Mesodermal cell (in vitro differentiated cells): Measurements from ENCODE around the gene FAM149A.

Source experiments
- H3K27ac ChIP-seq: 2 replicates; pipeline ENCODE4 v1.7.0; 2013; ENCODE audit warnings: mild to moderate bottlenecking, low read depth, low read length, moderate library complexity; ENCODE audit not compliant: severe bottlenecking
- H3K36me3 ChIP-seq: 2 replicates; pipeline ENCODE4 v1.7.1; 2013; ENCODE audit warnings: mild to moderate bottlenecking, low read length, moderate library complexity; ENCODE audit not compliant: control insufficient read depth, insufficient read depth
- H3K4me1 ChIP-seq: one replicate; pipeline ENCODE4 v1.7.1; 2013; ENCODE audit warnings: mild to moderate bottlenecking, low read length; ENCODE audit not compliant: insufficient read depth, control insufficient read depth, poor library complexity, severe bottlenecking
- H3K4me3 ChIP-seq: 2 replicates; pipeline ENCODE4 v1.7.0; 2013; ENCODE audit warnings: low read length, control low read depth, mild to moderate bottlenecking; ENCODE audit not compliant: insufficient read depth, poor library complexity, severe bottlenecking; ENCODE audit errors: extremely low read depth
- H3K9me3 ChIP-seq: 2 replicates; pipeline ENCODE4 v1.7.1; 2013; ENCODE audit warnings: mild to moderate bottlenecking, low read length, moderate library complexity; ENCODE audit not compliant: control insufficient read depth
- WGBS, 2 experiments: methylation state at CpG; one replicate each; pipeline ENCODE4 v1.1.5; 2013; ENCODE audit warnings: missing lambda C conversion rate in 2 of 2; ENCODE audit not compliant: insufficient coverage in 2 of 2; 5-methylcytosine and 5-hydroxymethylcytosine counted together

FAM149A gene

DNA sequence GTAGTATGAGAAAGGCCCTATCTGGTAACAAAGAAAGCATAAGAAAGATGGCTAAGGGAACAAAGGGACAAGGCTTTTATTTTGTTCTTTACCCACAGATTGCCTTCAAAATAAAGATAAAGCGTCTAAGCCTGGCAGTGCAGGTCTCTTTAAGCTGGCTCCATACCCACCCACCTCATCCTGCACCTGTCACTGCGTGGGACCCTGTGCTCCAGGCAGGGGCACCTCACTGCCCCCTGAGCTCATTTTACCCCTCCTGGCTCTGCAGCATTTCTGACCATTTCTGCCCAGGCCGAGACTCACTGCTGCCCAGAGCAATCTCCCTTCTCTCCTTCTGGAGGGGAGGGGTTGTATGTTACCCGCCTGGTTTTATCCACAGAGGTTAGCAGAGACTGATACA is 85.2 kb downstream of the FAM149A start:
- no peak overlapping the region for H3K27ac ChIP-seq
- H3K36me3 ChIP-seq = no peaks in the 10 kb centered on the region
- WGBS, 2 experiments = 78 to 79% methylated on average over 1 to 2 of the region's 4 CpGs
- no peaks in the 10 kb centered on the region for H3K4me1 ChIP-seq
- H3K9me3 ChIP-seq = no peaks in the 10 kb centered on the region
- H3K4me3 ChIP-seq = no peak overlapping the region

DNA sequence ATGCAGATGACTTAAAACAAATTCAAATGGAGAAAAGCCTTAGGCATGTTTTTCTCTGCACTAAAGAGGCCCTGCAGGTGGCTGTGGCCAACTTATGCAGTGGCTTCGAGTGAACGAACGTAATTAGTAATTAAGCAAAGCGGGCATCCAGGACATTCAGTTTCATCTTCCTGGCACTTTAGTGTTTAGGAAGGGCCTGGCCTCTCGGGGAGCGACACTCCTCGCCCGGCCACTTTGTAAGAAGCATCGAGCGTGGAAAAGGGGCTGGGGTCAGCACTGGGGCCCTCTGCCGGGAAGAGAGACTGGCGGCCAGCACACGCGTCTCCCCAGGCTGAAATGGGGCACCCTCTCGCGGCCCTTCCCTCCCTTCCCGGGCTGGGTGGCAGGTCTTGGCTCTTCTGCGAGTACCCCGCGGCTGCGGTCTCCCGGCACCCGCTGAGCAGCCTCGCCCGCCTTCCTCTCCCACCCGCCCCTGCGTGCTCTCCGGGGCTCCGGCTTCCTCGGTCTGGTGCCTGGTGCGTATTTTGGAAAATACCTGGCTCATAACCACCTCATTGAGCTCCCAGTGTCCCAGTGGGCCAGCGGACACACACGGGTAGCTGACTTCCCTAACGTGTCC is 86.2 kb downstream of the FAM149A start:
- Histone ChIP-seq H3K27ac (peak overlapping the region; percentile 76), H3K4me3 (peak overlapping the region; percentile 72), H3K4me1 (no peaks in the 10 kb centered on the region), H3K36me3 (peaks cover 4% of the 10 kb centered on the region), H3K9me3 (no peaks in the 10 kb centered on the region)
- WGBS, 2 experiments = 1 to 2% methylated on average over 24 to 25 of the region's 34 CpGs

DNA sequence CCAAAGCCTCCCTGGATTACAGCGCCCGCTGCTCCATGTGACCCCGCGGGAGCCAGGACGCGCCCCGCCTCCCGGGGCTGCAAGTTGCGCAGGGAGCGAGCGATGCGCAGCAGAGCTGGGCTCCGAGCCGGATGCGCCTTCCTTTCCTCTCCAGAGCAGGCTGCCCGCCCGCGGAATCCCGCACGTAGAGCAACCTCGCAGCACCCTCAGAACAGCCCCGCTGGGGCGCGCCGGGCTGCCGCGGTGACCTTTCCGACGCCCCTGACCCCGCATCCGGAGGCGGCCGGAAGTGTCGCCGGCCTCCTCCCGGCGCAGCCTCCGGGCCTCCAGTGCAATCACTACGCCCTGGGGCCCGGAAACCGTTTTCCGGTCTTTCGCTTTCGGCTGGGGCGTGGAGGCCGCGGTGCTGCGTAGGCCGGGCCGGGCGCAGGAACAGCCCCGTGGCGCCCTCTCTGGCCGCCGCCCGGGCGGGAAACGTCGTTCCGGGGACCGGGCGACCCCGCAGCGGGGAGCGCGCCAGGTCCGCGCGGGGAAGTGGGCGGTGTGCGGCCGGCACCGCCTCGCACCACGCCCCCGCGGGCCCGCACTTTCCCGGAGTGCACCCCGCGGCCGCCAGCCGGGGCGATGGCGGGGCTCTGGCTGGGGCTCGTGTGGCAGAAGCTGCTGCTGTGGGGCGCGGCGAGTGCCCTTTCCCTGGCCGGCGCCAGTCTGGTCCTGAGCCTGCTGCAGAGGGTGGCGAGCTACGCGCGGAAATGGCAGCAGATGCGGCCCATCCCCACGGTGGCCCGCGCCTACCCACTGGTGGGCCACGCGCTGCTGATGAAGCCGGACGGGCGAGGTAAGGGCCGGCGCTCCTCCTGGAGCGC is 86.9 kb downstream of the FAM149A start, which contains the start of gene CYP4V2:
Gene CYP4V2, plus strand, starts transcription at position 368 of the 866 bp plus-strand sequence. Its CDS starts 257 bp downstream, at position 625.
- Histone ChIP-seq H3K4me1 (no peaks in the 10 kb centered on the region), H3K4me3 (peak within 1 kb of the TSS; percentile 72), H3K9me3 (no peaks in the 10 kb centered on the region), H3K36me3 (peaks cover 4% of the 10 kb centered on the region), H3K27ac (peak within 1 kb of the TSS; percentile 76)
- 0 to 1% methylated on average over 75 to 79 of the region's 107 CpGs for WGBS, 2 experiments

DNA sequence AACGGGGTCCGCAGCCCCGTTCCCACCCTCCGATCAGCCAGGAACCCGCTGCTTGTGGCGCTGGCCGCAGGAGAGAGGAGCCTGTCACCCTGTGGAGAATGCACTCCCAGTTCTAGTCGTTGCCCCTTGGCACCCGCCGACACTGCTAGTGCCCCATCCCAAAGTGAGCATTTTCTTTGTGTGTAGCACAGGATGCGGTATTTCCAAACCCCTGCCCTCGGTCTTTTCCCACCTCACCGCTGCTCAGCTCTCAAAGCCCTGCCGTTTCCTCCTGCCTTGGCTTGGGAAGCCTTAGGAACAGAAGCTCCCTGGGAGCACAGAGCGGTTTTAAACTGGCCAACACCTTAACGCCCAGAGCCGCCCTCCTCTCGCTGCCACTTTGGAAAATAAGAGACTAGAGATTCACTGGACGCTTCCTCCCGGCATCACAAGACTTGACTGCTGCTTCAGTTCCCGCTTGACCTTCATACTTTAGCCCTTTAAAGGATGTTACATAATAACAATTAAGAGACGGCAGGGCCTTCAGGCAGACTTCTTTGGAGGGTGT is 87.6 kb downstream of the FAM149A start:
- Histone ChIP-seq H3K9me3 (no peaks in the 10 kb centered on the region), H3K4me1 (no peaks in the 10 kb centered on the region), H3K4me3 (peak overlapping the region; percentile 72), H3K36me3 (peaks cover 4% of the 10 kb centered on the region), H3K27ac (peak overlapping the region; percentile 76)
- WGBS, 2 experiments = 0 to 2% methylated on average over 14 of the region's 22 CpGs

DNA sequence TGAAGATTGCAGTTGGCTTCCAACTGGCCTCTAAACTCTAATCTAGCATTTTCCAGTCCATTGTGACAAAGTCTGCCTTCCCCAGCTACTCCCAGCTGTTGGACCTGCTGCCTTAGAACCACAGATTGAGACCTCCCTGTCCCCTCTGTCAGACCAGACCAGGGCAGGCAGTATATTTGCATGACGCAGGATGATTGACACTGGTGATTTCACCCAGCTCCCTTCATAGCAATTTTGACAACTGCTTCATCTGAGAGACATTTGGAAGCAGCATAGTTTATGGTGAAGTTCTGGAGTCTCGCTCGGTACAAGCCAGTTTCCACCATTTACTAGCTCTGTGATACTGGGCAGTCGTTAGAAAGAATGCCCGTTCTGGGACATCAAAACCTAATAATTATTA is 89.3 kb downstream of the FAM149A start:
- Histone ChIP-seq H3K4me3 (no peak overlapping the region), H3K4me1 (no peaks in the 10 kb centered on the region)
- 90 to 100% methylated on average over 1 of the region's 5 CpGs for WGBS, 2 experiments

DNA sequence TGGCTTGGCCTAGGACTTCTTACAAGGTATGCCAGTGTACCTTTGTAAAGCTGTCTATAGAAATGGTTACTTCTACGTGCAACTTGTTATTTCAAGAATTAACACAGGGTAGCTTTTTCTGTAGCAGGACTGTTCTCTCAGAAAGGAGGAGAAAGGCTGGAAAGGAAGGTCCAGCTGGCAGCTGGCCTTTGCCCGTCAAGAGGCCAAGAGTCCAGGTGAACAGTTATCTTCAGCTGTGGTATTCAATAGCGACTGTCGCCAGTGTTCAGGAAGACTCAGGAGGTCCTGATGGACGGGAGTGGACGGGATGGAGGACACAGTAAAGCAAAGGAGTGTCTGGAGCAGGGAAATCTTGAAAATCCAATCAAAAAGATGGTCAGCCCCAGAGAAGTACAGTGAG is 91.6 kb downstream of the FAM149A start:
- 91 to 94% methylated on average over 6 of the region's 6 CpGs for WGBS, 2 experiments

More for the DNA sequence above, 89.3 kb downstream of the FAM149A start:
- Histone ChIP-seq H3K27ac (no peak overlapping the region), H3K9me3 (no peaks in the 10 kb centered on the region), H3K36me3 (peaks cover 4% of the 10 kb centered on the region)

DNA sequence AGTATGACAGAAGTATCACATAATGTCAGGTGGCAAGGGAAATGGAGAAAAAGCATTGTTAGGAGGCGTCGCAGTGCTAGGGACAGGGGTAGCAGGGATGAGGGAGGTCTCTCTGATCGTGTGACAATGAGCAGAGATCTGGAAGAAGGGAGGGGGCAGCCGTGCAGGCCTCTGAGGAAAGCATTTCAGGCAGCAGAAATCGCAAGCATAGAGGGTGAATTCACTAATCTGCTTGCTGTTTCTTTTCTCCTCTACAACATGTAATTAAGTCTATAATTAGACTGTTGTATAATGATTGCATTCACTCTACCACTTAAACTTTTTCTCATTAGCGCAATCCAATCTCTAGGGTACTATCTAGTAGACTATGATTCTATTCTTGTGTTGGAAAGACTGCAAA is 96.0 kb downstream of the FAM149A start:
- H3K27ac ChIP-seq = no peak overlapping the region
- H3K4me3 ChIP-seq = no peak overlapping the region
- no peaks in the 10 kb centered on the region for H3K4me1 ChIP-seq
- WGBS, 2 experiments = 75 to 82% methylated on average over 3 of the region's 6 CpGs
- H3K36me3 ChIP-seq = no peaks in the 10 kb centered on the region
- H3K9me3 ChIP-seq = no peaks in the 10 kb centered on the region

More for the DNA sequence above, 91.6 kb downstream of the FAM149A start:
- H3K36me3 ChIP-seq = peaks cover 4% of the 10 kb centered on the region
- H3K27ac ChIP-seq = no peak overlapping the region
- H3K4me1 ChIP-seq = no peaks in the 10 kb centered on the region
- H3K4me3 ChIP-seq = no peak overlapping the region
- H3K9me3 ChIP-seq = no peaks in the 10 kb centered on the region

DNA sequence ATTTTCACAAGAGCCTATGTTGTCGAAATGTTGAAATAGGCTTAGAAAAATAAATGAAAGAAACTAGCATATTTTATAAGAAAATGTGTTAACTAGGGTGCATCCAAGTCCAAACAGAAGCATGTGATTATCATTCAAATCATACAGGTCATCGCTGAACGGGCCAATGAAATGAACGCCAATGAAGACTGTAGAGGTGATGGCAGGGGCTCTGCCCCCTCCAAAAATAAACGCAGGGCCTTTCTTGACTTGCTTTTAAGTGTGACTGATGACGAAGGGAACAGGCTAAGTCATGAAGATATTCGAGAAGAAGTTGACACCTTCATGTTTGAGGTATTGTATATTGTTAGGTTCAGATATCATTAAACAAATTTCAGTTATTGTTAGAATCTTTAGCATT is 96.5 kb downstream of the FAM149A start:
- Histone ChIP-seq H3K4me3 (no peak overlapping the region), H3K4me1 (no peaks in the 10 kb centered on the region), H3K36me3 (no peaks in the 10 kb centered on the region), H3K9me3 (no peaks in the 10 kb centered on the region), H3K27ac (no peak overlapping the region)
- 88 to 100% methylated on average over 2 to 4 of the region's 7 CpGs for WGBS, 2 experiments

DNA sequence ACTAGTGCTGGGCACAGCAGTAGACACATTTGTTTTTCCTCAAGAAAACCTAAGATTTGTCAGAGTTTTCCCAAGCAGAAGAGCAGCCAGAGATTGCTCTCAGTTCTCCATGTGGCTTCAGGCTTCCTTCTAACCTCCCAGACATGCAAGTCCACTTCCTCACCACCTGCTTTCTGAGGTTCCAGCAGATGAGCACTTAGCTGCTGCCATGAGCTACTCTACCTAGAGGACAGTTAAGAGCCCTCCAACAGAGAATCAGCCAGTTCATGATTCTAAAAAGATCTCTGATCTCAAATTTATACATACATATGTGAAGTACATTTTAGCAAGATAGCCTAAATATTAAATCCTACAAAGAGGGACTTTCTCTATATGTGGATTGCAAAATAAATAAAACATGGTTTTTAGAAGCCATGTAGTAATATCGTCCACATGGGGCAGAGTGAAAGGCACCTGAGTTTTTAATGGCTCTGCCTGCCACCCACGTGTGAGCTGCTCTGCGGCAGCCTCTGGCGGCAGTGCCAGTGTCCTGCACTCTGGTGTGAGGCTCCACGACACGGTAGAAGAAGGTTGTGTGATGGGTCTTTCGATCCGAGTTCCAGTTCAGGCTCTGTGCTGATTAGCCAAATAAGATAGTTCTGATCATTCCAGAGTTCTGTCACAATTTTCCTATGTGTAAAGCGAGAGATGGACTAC is 97.2 kb downstream of the FAM149A start:
- Histone ChIP-seq H3K27ac (no peak overlapping the region), H3K36me3 (no peaks in the 10 kb centered on the region), H3K9me3 (no peaks in the 10 kb centered on the region), H3K4me1 (no peaks in the 10 kb centered on the region), H3K4me3 (no peak overlapping the region)
- WGBS, 2 experiments = 67 to 72% methylated on average over 8 of the region's 9 CpGs

DNA sequence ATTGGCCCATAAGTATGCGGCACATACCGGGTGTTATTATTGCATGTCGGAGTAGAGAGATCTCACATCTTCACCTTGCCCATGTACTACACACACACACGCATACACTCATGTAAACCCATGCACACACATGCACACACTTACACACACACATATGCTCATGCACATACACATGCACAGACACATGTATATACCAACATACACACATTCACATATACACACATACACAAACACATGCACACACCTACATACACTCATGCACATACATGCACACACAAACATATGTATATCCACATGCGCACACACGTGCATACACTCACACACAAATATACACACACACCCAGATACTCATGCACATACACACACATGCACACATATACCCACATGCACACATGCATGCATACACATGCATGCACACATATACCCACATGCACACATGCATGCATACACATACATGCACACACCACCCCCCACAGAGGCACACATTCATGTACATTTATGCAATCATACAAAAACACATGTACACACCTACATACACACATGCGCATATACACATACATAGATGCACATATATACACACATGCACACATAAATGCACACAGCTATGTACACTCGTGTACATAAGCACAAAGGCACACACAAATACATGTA is 98.1 kb downstream of the FAM149A start:
- Histone ChIP-seq H3K36me3 (no peaks in the 10 kb centered on the region), H3K9me3 (no peaks in the 10 kb centered on the region), H3K4me3 (no peak overlapping the region), H3K4me1 (no peaks in the 10 kb centered on the region), H3K27ac (no peak overlapping the region)
- WGBS, 2 experiments = 79 to 87% methylated on average over 8 of the region's 8 CpGs
